ENCODE results near the gene GJA4. TPM values are rescaled to one million over a fixed set of nuclear protein-coding genes. Genes with fewer than 3 reads are reported as not detected.

The GJA4 gene
- total RNA-seq, 1 experiment from 2014 or later: not detected

GRCh38 chr1:34779962-34780361 lies 12.8 kb upstream of the GJA4 start:
- H3K4me1 ChIP-seq: peaks cover 5% of the 10 kb centered on the region; the same call in 1 of the 2 replicates
- POLR2A ChIA-PET: no interaction called here
- no peak for DNase-seq
- no peak for TF ChIP-seq CTCF (IDR thresholded peaks at IDR 0.05; ENCODE audit: insufficient read depth in 1 of 2, low read depth in 1 of 2, low read length in 1 of 2, severe bottlenecking in 1 of 2, unreplicated experiment in 1 of 2)
- intact Hi-C loops (cut with micrococcal nuclease; ENCODE audit: unreplicated experiment): no loop called here
- H3K4me3 ChIP-seq (ENCODE audit: low read depth, low read length): no peak overlapping the region
- no peaks in the 10 kb centered on the region for H3K9me3 ChIP-seq
- no peaks in the 10 kb centered on the region for H3K4me1 Mint-ChIP-seq (ENCODE audit: low read depth, unreplicated experiment)
- H3K36me3 Mint-ChIP-seq (ENCODE audit: insufficient read depth, unreplicated experiment): no peaks in the 10 kb centered on the region
- no peak overlapping the region for H3K27ac Mint-ChIP-seq (ENCODE audit: unreplicated experiment)
- no peaks in the 10 kb centered on the region for H3K9me3 Mint-ChIP-seq (ENCODE audit: unreplicated experiment)
- H3K36me3 ChIP-seq (ENCODE audit: control insufficient read depth, insufficient read depth, low read length): no peaks in the 10 kb centered on the region
- no peak overlapping the region for H3K4me3 Mint-ChIP-seq (ENCODE audit: unreplicated experiment)
- CTCF ChIA-PET: no interaction called here
- no peaks in the 10 kb centered on the region for H3K27me3 ChIP-seq (replicated peaks; ENCODE audit: control insufficient read depth, insufficient read depth, low read length)
- BruUV-seq (replicated peaks): no TSS peak
- peaks cover 3% of the 10 kb centered on the region for H3K27me3 Mint-ChIP-seq (ENCODE audit: insufficient read depth, unreplicated experiment)

GRCh38 chr1:34780528-34780927 lies 12.3 kb upstream of the GJA4 start:
- intact Hi-C loops (cut with micrococcal nuclease; ENCODE audit: unreplicated experiment): no loop called here
- H3K4me3 Mint-ChIP-seq (ENCODE audit: unreplicated experiment): peak overlapping the region; percentile 48

GRCh38 chr1:34781071-34781843 lies 11.5 kb upstream of the GJA4 start, which contains the start of gene GJB3:
Gene GJB3, plus strand, starts transcription at chr1:34781214. Its CDS starts 3,549 bp downstream, at chr1:34784763.
- Histone ChIP-seq H3K36me3 (ENCODE audit: control insufficient read depth, insufficient read depth, low read length) (no peaks in the 10 kb centered on the region), H3K27me3 (replicated peaks; ENCODE audit: control insufficient read depth, insufficient read depth, low read length) (no peaks in the 10 kb centered on the region), H3K4me3 (ENCODE audit: low read depth, low read length) (peak within 1 kb of the TSS; percentile 43), H3K9me3 (no peaks in the 10 kb centered on the region), H3K4me1 (peaks cover 5% of the 10 kb centered on the region; the same call in 1 of the 2 replicates)
- no TSS peak for BruUV-seq (replicated peaks)
- peak in 1 of 2 experiments; percentile 11 for DNase-seq
- peak within 1 kb of the TSS; percentile 48 for H3K4me3 Mint-ChIP-seq (ENCODE audit: unreplicated experiment)
- no peaks in the 10 kb centered on the region for H3K4me1 Mint-ChIP-seq (ENCODE audit: low read depth, unreplicated experiment)
- intact Hi-C loops (cut with micrococcal nuclease; ENCODE audit: unreplicated experiment): no loop called here
- no peak within 1 kb of the TSS for H3K27ac Mint-ChIP-seq (ENCODE audit: unreplicated experiment)
- H3K9me3 Mint-ChIP-seq (ENCODE audit: unreplicated experiment): no peaks in the 10 kb centered on the region
- CTCF ChIA-PET: interaction anchor here (0.7 to 1.1 kb wide), 2 partner anchors 39 to 927 kb away, joined by 3 to 8 read pairs; no protein-coding TSS in a partner anchor
- POLR2A ChIA-PET: no interaction called here
- peaks cover 3% of the 10 kb centered on the region for H3K27me3 Mint-ChIP-seq (ENCODE audit: insufficient read depth, unreplicated experiment)
- TF ChIP-seq CTCF (IDR thresholded peaks at IDR 0.05; ENCODE audit: insufficient read depth in 1 of 2, low read depth in 1 of 2, low read length in 1 of 2, severe bottlenecking in 1 of 2, unreplicated experiment in 1 of 2): peak in 1 of 2 experiments; percentile 5
- H3K36me3 Mint-ChIP-seq (ENCODE audit: insufficient read depth, unreplicated experiment): no peaks in the 10 kb centered on the region

More at GRCh38 chr1:34780528-34780927, 12.3 kb upstream of the GJA4 start:
- H3K27ac Mint-ChIP-seq (ENCODE audit: unreplicated experiment): no peak overlapping the region
- BruUV-seq (replicated peaks): no TSS peak
- peaks cover 3% of the 10 kb centered on the region for H3K27me3 Mint-ChIP-seq (ENCODE audit: insufficient read depth, unreplicated experiment)
- peaks cover 5% of the 10 kb centered on the region; the same call in 1 of the 2 replicates for H3K4me1 ChIP-seq
- no peaks in the 10 kb centered on the region for H3K9me3 ChIP-seq
- no peaks in the 10 kb centered on the region for H3K36me3 ChIP-seq (ENCODE audit: control insufficient read depth, insufficient read depth, low read length)
- ChIA-PET POLR2A (no interaction called here), CTCF (no interaction called here)
- TF ChIP-seq CTCF (IDR thresholded peaks at IDR 0.05; ENCODE audit: insufficient read depth in 1 of 2, low read depth in 1 of 2, low read length in 1 of 2, severe bottlenecking in 1 of 2, unreplicated experiment in 1 of 2): no peak
- H3K4me1 Mint-ChIP-seq (ENCODE audit: low read depth, unreplicated experiment): no peaks in the 10 kb centered on the region
- H3K27me3 ChIP-seq (replicated peaks; ENCODE audit: control insufficient read depth, insufficient read depth, low read length): no peaks in the 10 kb centered on the region
- DNase-seq: no peak
- no peaks in the 10 kb centered on the region for H3K36me3 Mint-ChIP-seq (ENCODE audit: insufficient read depth, unreplicated experiment)
- no peaks in the 10 kb centered on the region for H3K9me3 Mint-ChIP-seq (ENCODE audit: unreplicated experiment)
- no peak overlapping the region for H3K4me3 ChIP-seq (ENCODE audit: low read depth, low read length)

All from Caco-2 (cell line).